Measurements from ENCODE around the gene HYAL1. TPM values are rescaled to one million over a fixed set of nuclear protein-coding genes. Genes with fewer than 3 reads are reported as not detected.

The HYAL1 gene
- total RNA-seq, 3 donors from 2014 or later, result 3.5 to 16.1 (median 4.8) TPM

DNA sequence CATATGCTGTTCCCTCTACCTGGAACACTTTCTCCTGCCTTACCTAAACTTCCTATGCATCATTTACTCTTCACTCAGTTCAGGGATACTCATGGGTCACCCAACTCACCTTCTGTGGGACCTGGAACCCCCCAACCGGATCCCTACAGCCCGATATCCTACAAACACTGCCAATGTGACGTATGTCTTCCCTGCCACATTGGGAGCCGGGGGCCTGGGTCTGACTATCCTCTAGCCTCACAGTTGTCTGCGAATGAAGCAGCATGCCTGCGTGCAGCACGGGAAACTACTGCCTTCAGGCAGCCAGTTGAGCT is 46.8 kb upstream of the HYAL1 start:
- H3K36me3 ChIP-seq, result peaks cover 7% of the 10 kb centered on the region
- intact Hi-C loops (cut with DNase I; ENCODE audit: low total_unique reads), result no loop called here
- no peaks in the 10 kb centered on the region for H3K27me3 ChIP-seq
- peak overlapping the region; percentile 78 to 82 (median 79) for H3K4me3 ChIP-seq
- TF ChIP-seq POLR2A (IDR thresholded peaks at IDR 0.05), result no peak
- TF ChIP-seq, protein P1, sequence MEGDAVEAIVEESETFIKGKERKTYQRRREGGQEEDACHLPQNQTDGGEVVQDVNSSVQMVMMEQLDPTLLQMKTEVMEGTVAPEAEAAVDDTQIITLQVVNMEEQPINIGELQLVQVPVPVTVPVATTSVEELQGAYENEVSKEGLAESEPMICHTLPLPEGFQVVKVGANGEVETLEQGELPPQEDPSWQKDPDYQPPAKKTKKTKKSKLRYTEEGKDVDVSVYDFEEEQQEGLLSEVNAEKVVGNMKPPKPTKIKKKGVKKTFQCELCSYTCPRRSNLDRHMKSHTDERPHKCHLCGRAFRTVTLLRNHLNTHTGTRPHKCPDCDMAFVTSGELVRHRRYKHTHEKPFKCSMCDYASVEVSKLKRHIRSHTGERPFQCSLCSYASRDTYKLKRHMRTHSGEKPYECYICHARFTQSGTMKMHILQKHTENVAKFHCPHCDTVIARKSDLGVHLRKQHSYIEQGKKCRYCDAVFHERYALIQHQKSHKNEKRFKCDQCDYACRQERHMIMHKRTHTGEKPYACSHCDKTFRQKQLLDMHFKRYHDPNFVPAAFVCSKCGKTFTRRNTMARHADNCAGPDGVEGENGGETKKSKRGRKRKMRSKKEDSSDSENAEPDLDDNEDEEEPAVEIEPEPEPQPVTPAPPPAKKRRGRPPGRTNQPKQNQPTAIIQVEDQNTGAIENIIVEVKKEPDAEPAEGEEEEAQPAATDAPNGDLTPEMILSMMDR (IDR thresholded peaks at IDR 0.05), result no peak
- no peak for TF ChIP-seq POLR2AphosphoS5 (IDR thresholded peaks at IDR 0.05)
- peaks cover 11 to 13% of the 10 kb centered on the region in 2 donors for H3K4me1 ChIP-seq
- H3K27ac ChIP-seq, result peak overlapping the region; percentile 94 to 95
- no peak for DNase-seq (ENCODE audit: low spot score in 2 of 2)
- no peaks in the 10 kb centered on the region for H3K9me3 ChIP-seq

DNA sequence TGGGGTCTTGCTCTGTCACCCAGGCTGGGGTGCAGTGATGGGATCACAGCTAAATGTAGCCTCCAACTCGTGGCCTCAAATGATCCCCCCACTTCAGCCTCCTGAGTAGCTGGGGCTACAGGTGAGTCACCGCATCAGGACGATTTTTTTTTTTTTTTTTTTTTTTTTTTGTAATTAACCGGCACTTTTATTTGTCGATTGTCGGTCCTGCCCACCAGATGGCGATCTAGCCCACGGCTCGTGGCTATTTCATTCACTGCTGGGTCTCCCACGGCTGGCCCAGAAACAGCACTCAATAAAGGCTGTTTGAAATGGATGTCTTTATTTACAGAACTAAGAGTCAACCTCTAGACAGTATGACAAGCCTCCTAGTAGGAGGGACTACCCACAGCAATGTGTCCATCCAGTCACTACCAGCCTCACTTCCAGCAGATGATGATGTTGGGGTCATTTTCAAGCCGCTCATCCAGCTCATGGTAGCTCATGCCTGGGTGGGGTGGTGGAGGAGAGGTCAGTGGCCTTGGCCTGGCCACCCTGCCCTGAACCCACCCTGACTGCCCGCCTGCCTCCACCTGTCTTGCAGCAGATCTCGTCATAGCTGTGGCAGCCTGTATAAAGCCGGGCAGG is 43.9 kb upstream of the HYAL1 start:
- Histone ChIP-seq H3K27me3 (no peaks in the 10 kb centered on the region), H3K4me3 (no peak overlapping the region), H3K27ac (peak overlapping the region in 1 of 2 donors; percentile 32), H3K36me3 (no peaks in the 10 kb centered on the region), H3K9me3 (no peaks in the 10 kb centered on the region), H3K4me1 (peaks cover 11 to 13% of the 10 kb centered on the region in 2 donors)
- no peak for TF ChIP-seq POLR2AphosphoS5 (IDR thresholded peaks at IDR 0.05)
- TF ChIP-seq, protein P1 (IDR thresholded peaks at IDR 0.05), result peak in 2 of 3 donors; percentile 31 to 61
- intact Hi-C loops (cut with DNase I; ENCODE audit: low total_unique reads), result no loop called here
- peak in 1 of 2 donors; percentile 58 for DNase-seq (ENCODE audit: low spot score in 2 of 2)

DNA sequence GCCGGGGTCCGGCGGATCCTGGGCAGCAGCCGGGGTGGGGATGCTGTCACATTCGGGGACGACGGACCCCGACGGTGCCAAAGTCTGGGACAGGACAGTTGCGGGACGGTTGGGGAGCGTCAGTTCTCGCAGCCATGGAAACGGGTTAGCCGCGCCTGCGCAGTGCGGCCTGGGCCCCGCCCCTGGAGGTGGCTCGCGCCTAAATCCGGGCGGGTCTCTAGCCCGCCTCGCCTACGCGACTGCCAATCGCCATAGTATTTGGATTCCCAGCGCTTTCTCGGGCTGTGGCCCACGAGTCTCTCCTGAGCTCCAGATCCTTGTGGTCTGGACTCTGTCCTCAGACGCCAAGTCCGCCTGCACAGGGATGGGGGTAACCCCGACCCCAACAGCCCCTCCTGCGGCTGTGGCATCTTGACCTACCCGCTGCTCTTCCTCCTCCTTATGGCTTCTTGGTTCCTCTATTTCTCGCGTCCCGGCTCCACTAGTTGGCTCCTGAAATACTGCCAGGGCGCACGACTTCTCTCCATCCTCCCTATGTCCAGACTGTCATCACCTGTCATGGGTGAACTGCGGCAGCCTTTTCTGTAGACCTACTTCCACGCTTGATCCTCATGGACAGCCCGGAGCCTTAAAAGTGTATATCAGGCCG is 42.3 kb upstream of the HYAL1 start, which contains the start of gene ZMYND10:
ZMYND10 (minus strand) TSS at position 147 of the 649 bp plus-strand sequence. CDS start 153 bp downstream, outside the sequence.
- intact Hi-C loops (cut with DNase I; ENCODE audit: low total_unique reads), result no loop called here
- Histone ChIP-seq H3K27ac (peak within 1 kb of the TSS in 1 of 2 donors; percentile 25), H3K27me3 (no peaks in the 10 kb centered on the region), H3K36me3 (no peaks in the 10 kb centered on the region), H3K9me3 (no peaks in the 10 kb centered on the region), H3K4me1 (peaks cover 11 to 12% of the 10 kb centered on the region in 2 donors), H3K4me3 (peak within 1 kb of the TSS; percentile 32 to 67 (median 51))
- DNase-seq (ENCODE audit: low spot score in 2 of 2), result peak; percentile 60 to 74
- TF ChIP-seq POLR2AphosphoS5 (IDR thresholded peaks at IDR 0.05) (no peak), POLR2A (IDR thresholded peaks at IDR 0.05) (no peak)
- TF ChIP-seq, protein P1 (IDR thresholded peaks at IDR 0.05), result no peak

DNA sequence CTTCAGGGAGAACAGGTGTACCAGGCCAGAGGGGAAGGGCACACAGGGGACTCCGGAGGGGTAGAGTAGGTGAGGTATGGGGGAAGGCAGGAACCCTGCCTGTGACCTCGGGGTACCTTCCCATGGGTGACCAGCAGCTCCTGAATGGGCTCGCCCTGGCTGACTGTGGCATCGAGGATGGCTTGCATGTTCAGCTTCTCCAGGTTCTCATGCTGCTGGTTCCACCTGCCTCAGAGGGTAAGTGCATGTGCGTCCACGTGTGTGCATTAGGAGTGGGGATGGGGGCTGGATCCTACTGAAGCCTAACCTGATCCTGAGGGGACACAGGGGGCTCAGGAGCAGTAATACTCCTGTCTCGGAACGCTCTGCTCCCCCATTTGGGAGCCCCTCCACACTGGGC is 41.6 kb upstream of the HYAL1 start:
- intact Hi-C loops (cut with DNase I; ENCODE audit: low total_unique reads), result no loop called here
- no peak for DNase-seq (ENCODE audit: low spot score in 2 of 2)
- Histone ChIP-seq H3K27me3 (no peaks in the 10 kb centered on the region), H3K4me1 (peaks cover 11 to 17% of the 10 kb centered on the region in 2 donors), H3K4me3 (peak overlapping the region in 2 of 3 donors; percentile 51 to 67), H3K27ac (no peak overlapping the region), H3K9me3 (no peaks in the 10 kb centered on the region), H3K36me3 (no peaks in the 10 kb centered on the region)
- TF ChIP-seq, protein P1 (IDR thresholded peaks at IDR 0.05), result no peak
- TF ChIP-seq POLR2AphosphoS5 (IDR thresholded peaks at IDR 0.05) (no peak), POLR2A (IDR thresholded peaks at IDR 0.05) (no peak)

Data from breast epithelium (tissue), 4 donors.